Motor neuron (in vitro differentiated cells): ENCODE measurements around the gene LHX3. TPM values are rescaled to one million over a fixed set of nuclear protein-coding genes. Genes with fewer than 3 reads are reported as not detected.

Source experiments
- ATAC-seq, 8 experiments: fragments of 200-7000 bp; cut with Tn5 transposase; replicated peaks in 6 of 8; 2 replicates each; pipeline ENCODE4 v1.8.0; 2021; ENCODE audit warnings: mild to moderate bottlenecking in 8 of 8, moderate library complexity in 8 of 8
- H3K27ac ChIP-seq, 2 donors: fragments of 250-450 bp; sonication (Bioruptor Pico); 2 replicates each; pipeline ENCODE4 v1.9.0; 2021; ENCODE audit warnings: antibody characterized with exemption in 2 of 2, mild to moderate bottlenecking in 2 of 2, moderate library complexity in 1 of 2
- H3K4me1 ChIP-seq, 2 donors: fragments of 250-450 bp; sonication (Bioruptor Pico); replicated peaks in 1 of 2; 2 replicates each; pipeline ENCODE4 v1.6.1; 2021; ENCODE audit warnings: antibody characterized with exemption in 2 of 2, mild to moderate bottlenecking in 2 of 2, moderate library complexity in 1 of 2
- H3K4me3 ChIP-seq, 5 donors: fragments of 250-450 bp; sonication (Bioruptor Pico); 2 replicates each; pipeline ENCODE4 v1.9.0; 2021; ENCODE audit warnings: antibody characterized with exemption in 5 of 5, mild to moderate bottlenecking in 5 of 5, moderate library complexity in 4 of 5
- WGBS, 10 experiments: fragments of 450-650 bp; shearing (Covaris generic); methylation state at CpG; one replicate each; pipeline ENCODE4 v1.0.0; 2022; 5-methylcytosine and 5-hydroxymethylcytosine counted together
- in situ Hi-C, 9 experiments: fragments of 400-800 bp; cut with MboI; loops; one replicate each; pipeline ENCODE4 v1.15.0; 2021; ENCODE audit warnings: low sequenced_read_pairs in 9 of 9, low pct_unique_long_range_greater_than_20kb in 2 of 9; ENCODE audit not compliant: unreplicated experiment in 9 of 9
- total RNA-seq, 8 experiments: library from RNA; unstranded; fragments of 300-600 nt; gene quantifications; 2 replicates each; pipeline versions ENCODE4 v1.2.3 to v1.2.4, GENCODE V29; 2022

Gene LHX3
- total RNA-seq, 8 experiments from 2014 or later, result 0.18 to 9.9 (median 3.8) TPM; not detected in 1

DNA sequence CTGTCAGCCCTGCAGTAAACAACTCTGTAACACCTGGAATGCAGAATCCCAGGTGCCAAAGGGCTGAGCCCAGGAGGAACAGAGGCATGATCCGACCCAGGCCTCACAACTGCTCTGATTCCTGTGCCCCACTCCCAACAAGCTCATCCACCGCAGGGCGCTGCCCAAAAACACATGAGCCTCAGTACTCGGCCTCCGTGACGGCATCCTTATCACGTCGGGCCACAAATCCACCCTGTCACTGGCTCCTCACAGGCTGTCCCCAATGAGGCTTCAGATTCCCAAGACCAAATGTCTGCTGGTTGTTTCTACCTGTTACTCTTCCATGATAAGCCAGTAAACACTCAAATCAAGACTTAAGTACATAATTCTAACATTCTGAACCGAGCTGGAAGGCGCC, 25.4 kb upstream of the LHX3 start:
- 80 to 100% (median 91%) methylated on average over 1 to 9 of the region's 10 CpGs; no CpG with 5 or more reads in 4 of the 10 experiments for WGBS, 10 experiments
- no peak overlapping the region for H3K27ac ChIP-seq

GRCh38 chr9:136229096-136230065, 24.5 kb upstream of the LHX3 start:
- ATAC-seq, result no peak
- 65 to 100% (median 88%) methylated on average over 1 to 18 of the region's 33 CpGs; no CpG with 5 or more reads in 1 of the 10 experiments for WGBS, 10 experiments
- no peak overlapping the region for H3K27ac ChIP-seq
- peaks cover 37 to 70% of the 10 kb centered on the region in 2 donors for H3K4me1 ChIP-seq
- in situ Hi-C loops, result no loop called here
- H3K4me3 ChIP-seq, result no peak overlapping the region

More for the DNA sequence above, 25.4 kb upstream of the LHX3 start:
- peaks cover 32 to 62% of the 10 kb centered on the region in 2 donors for H3K4me1 ChIP-seq
- in situ Hi-C loops, result no loop called here
- ATAC-seq, result no peak
- H3K4me3 ChIP-seq, result no peak overlapping the region

DNA sequence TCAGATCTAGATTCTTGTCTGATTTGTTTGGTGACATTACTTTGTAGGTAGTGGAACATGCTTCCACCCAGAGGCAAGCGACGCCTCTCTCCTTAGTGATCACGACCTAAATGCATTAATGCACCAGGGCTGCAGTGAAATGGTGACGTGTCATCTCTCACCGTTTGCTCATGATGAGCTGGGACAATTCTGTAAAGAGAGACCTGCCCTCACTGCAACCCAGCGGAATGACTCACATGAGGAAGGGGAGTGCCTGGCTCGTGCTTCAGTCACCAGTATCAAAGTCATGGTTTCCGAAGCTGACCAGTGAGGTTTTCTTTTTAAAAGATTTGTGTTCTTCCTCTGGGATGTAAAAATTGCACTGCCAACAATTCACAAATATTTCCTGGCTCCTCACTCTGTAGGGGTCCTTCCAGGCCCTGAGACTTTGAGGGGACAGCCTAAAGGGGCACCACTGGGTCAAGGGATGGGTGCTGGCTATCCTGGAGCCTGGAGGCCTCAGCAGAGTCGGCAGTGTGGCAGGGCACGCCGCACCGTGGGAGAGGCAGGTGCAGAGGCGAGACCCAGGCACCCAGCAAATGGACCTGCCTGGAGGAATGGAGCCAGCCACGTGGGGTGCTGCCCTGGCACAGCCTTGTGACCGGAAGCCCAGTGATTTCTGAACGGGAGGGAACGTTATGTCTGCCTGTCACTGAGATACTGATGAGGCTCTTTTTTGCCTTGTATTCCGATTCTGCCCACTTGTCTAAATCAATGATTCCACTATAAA, 23.4 kb upstream of the LHX3 start:
- Histone ChIP-seq H3K27ac (peak overlapping the region; percentile 48 to 49), H3K4me1 (peaks cover 37 to 67% of the 10 kb centered on the region in 2 donors), H3K4me3 (no peak overlapping the region)
- WGBS, 10 experiments, result 47 to 100% (median 67%) methylated on average over 2 to 13 of the region's 18 CpGs; no CpG with 5 or more reads in 1 of the 10 experiments
- in situ Hi-C loops, result no loop called here
- peak in 7 of 8 experiments; percentile 83 to 93 (median 88) for ATAC-seq

- WGBS, 10 experiments, result 77 to 100% (median 94%) methylated on average over 1 to 20 of the region's 30 CpGs; no CpG with 5 or more reads in 2 of the 10 experiments
Measured at GRCh38 chr9:136226680-136227407, 21.9 kb upstream of the LHX3 start.

GRCh38 chr9:136225748-136226679, 21.1 kb upstream of the LHX3 start:
- WGBS, 10 experiments, result 30 to 100% (median 80%) methylated on average over 1 to 10 of the region's 30 CpGs; no CpG with 5 or more reads in 1 of the 10 experiments
- Histone ChIP-seq H3K27ac (peak overlapping the region; percentile 1 to 40), H3K4me1 (peaks cover 37 to 48% of the 10 kb centered on the region in 2 donors), H3K4me3 (no peak overlapping the region)
- peak; percentile 43 to 97 (median 52) for ATAC-seq
- in situ Hi-C loops, result no loop called here

More at GRCh38 chr9:136226680-136227407, 21.9 kb upstream of the LHX3 start:
- H3K4me3 ChIP-seq, result no peak overlapping the region
- H3K4me1 ChIP-seq, result peaks cover 37 to 53% of the 10 kb centered on the region in 2 donors
- in situ Hi-C loops, result no loop called here
- peak in 5 of 8 experiments; percentile 34 to 56 (median 46) for ATAC-seq
- H3K27ac ChIP-seq, result peak overlapping the region; percentile 1 to 40

GRCh38 chr9:136225366-136225747, 20.4 kb upstream of the LHX3 start:
- no peak overlapping the region for H3K4me3 ChIP-seq
- H3K27ac ChIP-seq, result no peak overlapping the region
- 64 to 100% (median 79%) methylated on average over 1 to 11 of the region's 19 CpGs; no CpG with 5 or more reads in 3 of the 10 experiments for WGBS, 10 experiments
- ATAC-seq, result no peak
- in situ Hi-C loops, result no loop called here
- H3K4me1 ChIP-seq, result peaks cover 37 to 48% of the 10 kb centered on the region in 2 donors

DNA sequence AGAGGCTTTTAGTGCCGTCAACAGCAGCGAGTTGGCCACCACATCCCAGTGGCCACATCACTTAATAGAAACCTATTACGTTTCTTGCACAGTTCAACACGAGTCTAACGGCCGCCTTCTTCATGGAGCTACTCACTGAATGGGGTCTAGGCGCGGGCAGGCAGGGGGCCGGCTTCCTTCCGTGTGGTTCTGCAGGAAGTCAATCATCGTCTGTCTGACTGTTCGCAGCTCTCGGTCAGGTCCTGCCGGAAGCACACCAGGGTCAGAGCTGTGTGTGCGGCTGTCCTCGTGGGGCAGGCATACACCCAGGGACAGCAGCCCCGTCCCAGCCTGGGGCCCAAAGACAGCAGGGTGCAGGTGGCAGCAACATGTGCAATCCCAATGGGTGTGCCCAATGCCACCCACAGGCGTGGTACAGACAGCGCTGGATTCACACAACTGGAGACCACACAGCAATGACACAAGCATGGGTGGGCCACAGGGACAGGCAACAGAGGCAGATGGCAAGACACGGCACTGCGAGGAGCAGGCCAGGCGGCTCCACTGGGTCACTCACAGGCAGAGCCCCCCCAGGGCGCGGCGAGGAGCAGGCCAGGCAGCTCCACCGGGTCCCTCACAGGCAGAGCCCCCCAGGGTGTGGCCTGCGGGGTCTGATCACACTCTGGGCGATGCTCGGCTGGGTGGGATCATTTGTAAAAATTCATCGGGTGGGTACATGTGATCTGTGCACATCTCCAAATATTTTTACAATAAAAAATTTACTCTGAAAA, 19.1 kb upstream of the LHX3 start:
- in situ Hi-C loops, result no loop called here
- 71 to 100% (median 97%) methylated on average over 1 to 16 of the region's 30 CpGs; no CpG with 5 or more reads in 3 of the 10 experiments for WGBS, 10 experiments
- no peak for ATAC-seq

GRCh38 chr9:136222906-136223285, 18.0 kb upstream of the LHX3 start:
- no peak overlapping the region for H3K4me3 ChIP-seq
- in situ Hi-C loops, result no loop called here
- WGBS, 10 experiments, result 80 to 100% (median 90%) methylated on average over 2 to 5 of the region's 13 CpGs; no CpG with 5 or more reads in 2 of the 10 experiments
- no peak overlapping the region for H3K27ac ChIP-seq
- peaks cover 23 to 33% of the 10 kb centered on the region in 2 donors for H3K4me1 ChIP-seq
- ATAC-seq, result no peak

More for the DNA sequence above, 19.1 kb upstream of the LHX3 start:
- Histone ChIP-seq H3K4me3 (no peak overlapping the region), H3K27ac (no peak overlapping the region), H3K4me1 (peaks cover 33 to 45% of the 10 kb centered on the region in 2 donors)

DNA sequence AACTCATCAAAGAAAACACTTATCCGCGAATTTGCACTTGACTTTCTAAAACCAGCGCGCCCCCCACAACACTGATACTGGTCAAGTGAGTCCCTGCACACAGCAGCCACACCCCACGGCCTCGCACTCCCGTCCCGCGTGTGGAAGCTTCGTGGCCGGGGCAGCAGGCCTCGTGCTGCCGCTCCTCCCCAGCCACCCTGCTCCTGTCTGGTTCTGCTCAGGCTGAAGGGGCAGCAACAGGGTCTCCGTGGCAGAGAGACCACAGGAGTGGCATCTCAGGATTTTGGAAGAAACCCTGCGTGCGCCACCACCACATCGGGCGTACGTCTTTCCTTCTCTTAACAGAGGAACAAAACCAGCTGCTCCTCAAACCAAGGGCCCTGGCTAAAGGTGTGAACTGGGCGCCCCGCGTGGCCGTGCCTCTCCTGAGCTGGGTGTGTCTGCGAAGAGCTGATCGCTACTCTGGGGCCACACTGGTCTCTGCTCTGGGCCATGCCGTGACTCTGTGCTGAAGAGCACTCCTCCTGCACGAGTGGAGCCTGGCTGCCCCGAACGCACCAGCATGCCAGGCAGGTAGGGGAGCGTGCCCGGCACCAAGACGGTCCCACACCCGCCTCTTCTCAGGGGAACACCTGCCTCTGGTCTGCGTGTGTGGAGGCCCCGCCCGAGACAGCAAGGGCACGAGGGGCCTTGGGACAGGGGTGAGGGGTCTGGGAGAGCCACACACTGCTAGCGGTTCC, 17.4 kb upstream of the LHX3 start:
- H3K27ac ChIP-seq, result no peak overlapping the region
- ATAC-seq, result no peak
- in situ Hi-C loops, result no loop called here
- H3K4me3 ChIP-seq, result no peak overlapping the region
- peaks cover 23 to 27% of the 10 kb centered on the region in 2 donors for H3K4me1 ChIP-seq
- 86 to 100% (median 93%) methylated on average over 1 to 17 of the region's 38 CpGs; no CpG with 5 or more reads in 1 of the 10 experiments for WGBS, 10 experiments

- in situ Hi-C loops, result no loop called here
- Histone ChIP-seq H3K4me3 (no peak overlapping the region), H3K27ac (no peak overlapping the region), H3K4me1 (peaks cover 4 to 6% of the 10 kb centered on the region in 2 donors)
- no peak for ATAC-seq
- WGBS, 10 experiments, result 53 to 100% (median 80%) methylated on average over 1 to 8 of the region's 15 CpGs; no CpG with 5 or more reads in 1 of the 10 experiments
Measured at GRCh38 chr9:136220017-136220729, 15.2 kb upstream of the LHX3 start.
